DLD1 (cell line): ENCODE results near the gene TBC1D8B.

ENCODE experiments used
- in situ Hi-C: cut with HindIII; loops from 2 replicates; pipeline ENCODE4 v1.10.0; 2017; ENCODE audit warnings: low sequenced_read_pairs

Gene TBC1D8B

DNA sequence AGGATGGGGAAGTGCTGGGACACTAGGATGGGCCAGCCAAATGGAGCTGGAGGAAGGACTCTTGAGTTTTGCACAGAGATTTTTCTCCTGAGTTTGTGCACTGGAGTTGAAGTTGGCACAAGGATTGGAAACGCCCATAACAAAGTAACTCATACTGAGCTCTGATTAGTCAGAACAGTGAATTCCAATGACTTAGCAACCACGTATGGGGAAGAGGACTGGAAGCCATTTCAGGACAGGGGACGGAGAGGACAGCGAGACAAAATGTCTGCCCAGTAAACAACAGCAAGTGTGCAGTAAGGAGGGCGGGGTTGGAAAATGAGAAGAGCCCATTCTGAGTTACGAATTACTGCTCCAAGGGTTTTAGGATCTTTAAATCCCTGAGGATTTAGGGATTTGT lies 94.8 kb downstream of the TBC1D8B start:
- in situ Hi-C loops: no loop called here

DNA sequence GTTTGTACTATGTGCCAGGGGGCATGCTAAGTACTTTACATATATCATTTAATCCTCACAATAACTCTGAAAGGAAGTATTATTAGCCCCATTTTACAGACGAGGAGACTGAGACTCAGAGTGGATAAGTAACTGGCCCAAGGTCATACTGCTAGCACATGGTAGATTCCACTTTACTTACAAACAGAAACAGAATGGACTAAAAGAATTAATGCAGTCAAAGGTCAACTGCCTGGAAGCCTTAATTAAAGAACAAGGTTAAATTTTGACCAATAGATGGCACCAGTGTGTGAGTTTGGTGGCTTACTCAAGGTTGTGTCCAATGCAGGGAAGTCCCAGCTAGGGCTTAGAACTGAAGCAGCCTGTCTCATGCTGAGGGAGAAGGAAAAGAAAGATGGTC lies 96.0 kb downstream of the TBC1D8B start:
- in situ Hi-C loops: no loop called here

GRCh38 chrX:106899276-106899675 lies 96.8 kb downstream of the TBC1D8B start:
- in situ Hi-C loops: no loop called here

- in situ Hi-C loops: no loop called here
These were observed 97.4 kb downstream of the TBC1D8B start for GRCh38 chrX:106899841-106900240.

DNA sequence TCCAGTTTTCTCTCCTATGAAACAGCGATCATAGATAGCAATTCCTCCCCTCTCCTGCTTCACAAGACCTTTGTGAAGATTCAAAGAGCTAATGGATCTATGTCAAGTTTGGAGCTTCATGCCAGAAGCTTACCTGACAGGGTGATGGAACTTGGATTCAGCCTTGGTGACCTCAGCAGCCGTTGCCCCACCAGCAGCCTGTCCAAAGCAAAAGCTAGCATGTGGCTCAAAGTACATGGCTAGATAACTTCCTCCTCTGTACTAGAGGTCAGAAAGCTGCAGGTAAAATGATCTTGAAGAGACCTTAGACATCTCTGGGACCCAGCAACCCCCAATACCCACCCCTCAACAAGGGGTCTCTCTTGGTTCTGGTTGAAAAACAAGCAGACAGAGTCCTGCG lies 98.9 kb downstream of the TBC1D8B start:
- in situ Hi-C loops: no loop called here

- in situ Hi-C loops: no loop called here
These were observed 99.3 kb downstream of the TBC1D8B start for GRCh38 chrX:106901781-106902219.

GRCh38 chrX:106902684-106903083 lies 100.2 kb downstream of the TBC1D8B start:
- in situ Hi-C loops: no loop called here

- in situ Hi-C loops: no loop called here
These were observed 100.9 kb downstream of the TBC1D8B start, which contains the start of gene RIPPLY1 for GRCh38 chrX:106903291-106903824. TSS of gene RIPPLY1 (minus strand) at chrX:106903341. CDS start at chrX:106903287, 54 bp downstream.

- in situ Hi-C loops: no loop called here
These were observed 101.5 kb downstream of the TBC1D8B start for GRCh38 chrX:106903856-106904528.

GRCh38 chrX:106905064-106905708 lies 102.7 kb downstream of the TBC1D8B start:
- in situ Hi-C loops: no loop called here

GRCh38 chrX:106906361-106906760 lies 103.9 kb downstream of the TBC1D8B start:
- in situ Hi-C loops: no loop called here

GRCh38 chrX:106912864-106913263 lies 110.4 kb downstream of the TBC1D8B start:
- in situ Hi-C loops: no loop called here

DNA sequence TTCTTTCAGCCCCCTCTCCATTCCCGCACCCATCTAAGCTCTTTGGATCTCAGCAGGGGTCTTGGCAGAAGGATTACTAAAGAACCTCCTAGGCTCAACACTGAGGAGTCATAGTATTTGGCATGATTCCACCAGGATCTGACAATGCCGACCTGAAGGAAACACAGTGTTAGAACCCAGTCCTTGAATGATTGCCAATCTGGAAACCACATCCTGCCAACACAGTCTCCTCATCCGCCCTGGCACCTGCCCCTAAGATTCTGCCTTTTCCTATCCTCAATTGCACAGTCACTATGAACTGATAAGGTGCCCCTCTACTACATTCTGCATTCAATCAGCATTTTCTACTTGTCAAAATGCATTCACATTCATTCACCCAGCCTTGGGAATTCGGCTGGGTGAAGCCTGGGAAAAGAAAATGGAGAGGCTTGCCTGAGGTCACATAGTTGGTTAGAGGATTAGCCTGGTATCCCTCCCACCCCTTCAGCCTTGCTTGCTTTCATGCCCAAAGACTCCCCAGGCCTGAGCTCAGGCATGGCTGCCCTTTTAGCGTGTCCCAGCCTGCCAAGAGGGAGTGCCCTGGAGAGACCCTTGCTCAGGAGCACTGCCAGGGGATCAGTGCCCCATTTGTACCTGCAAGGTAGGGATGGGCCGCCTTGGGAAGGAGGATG lies 115.5 kb downstream of the TBC1D8B start:
- in situ Hi-C loops: no loop called here

GRCh38 chrX:106919932-106920452 lies 117.5 kb downstream of the TBC1D8B start, which contains the start of gene CLDN2:
TSS of gene CLDN2 (plus strand) at chrX:106920402. CDS start at chrX:106928229, 7,827 bp downstream.
- in situ Hi-C loops: no loop called here

DNA sequence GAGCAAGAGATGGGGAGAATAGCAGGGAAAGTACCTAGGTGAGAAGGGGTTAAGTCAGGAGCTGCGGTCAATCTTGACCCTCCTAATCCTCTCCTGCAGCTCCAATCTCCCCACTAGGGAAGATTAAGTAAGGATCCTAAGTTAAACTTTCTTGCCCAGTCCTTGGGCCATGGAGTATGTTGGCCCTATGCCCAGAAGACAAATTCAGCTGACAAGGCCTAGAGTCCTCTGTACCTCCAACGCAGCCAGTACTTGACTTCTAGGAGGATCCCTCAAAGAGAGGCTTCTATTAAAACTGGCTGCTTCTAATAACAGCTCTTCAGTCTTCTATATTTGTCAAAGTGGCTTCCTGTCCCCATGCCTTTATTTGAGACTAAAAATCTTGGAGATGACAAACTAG lies 119.2 kb downstream of the TBC1D8B start:
- in situ Hi-C loops: no loop called here
